Measurements from ENCODE around the gene DAAM2.

DNA sequence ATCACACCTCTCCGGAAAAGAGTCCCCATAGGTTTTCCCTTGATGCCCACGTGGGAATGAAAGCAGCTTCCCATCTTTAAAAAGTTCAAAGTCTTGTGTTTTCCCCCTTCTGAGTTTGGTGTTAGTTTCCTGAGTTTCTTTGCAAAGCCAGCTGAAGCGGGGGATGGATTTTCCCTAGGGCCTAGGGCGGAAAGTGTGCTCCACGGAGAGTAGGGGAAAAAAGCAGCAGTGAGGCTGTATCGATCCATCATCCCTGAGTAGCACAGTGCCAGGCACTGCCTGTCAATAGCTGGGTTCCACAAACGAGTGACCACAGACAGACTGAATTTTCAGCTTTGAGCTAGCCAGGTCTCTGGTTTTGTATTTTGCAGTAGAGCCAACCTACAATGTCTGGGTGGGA is 1.3 kb downstream of the DAAM2 start:
- TF ChIP-seq EP300 (IDR thresholded peaks at IDR 0.05; ENCODE audit: borderline replicate concordance in 1 of 2, low read depth in 2 of 2, low read length in 2 of 2), result no peak
- no peak for TF ChIP-seq TCF12 (IDR thresholded peaks at IDR 0.05; ENCODE audit: low read depth, low read length)
- no peak for TF ChIP-seq SIX5 (IDR thresholded peaks at IDR 0.05; ENCODE audit: low read depth, low read length)
- TF ChIP-seq POLR2A (IDR thresholded peaks at IDR 0.05; ENCODE audit: control extremely low read depth in 1 of 2, low read depth in 2 of 2, low read length in 2 of 2), result no peak
